ENCODE measurements around the gene P2RX7. TPM values are rescaled to one million over a fixed set of nuclear protein-coding genes. Genes with fewer than 3 reads are reported as not detected.

Gene P2RX7
- total RNA-seq, 1 donor from 2014 or later, result 0.29 TPM

DNA sequence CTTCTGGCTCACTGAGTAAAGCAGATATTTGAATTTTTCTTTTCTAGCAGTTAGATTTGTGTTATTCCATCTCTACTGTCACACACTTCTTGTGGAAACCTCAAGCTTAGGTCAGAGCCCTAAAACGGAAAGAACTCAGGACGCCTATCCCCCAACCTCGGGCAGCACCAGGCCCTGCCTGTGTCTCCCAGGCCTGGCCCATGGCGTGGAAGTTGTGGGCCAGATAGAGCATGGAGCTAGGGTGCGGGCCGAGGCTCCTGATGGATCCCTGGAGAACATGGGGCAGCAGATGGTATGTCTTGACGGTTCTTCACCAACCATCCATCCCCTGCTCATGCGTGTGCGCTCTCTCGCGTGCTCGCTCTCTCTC is 97.8 kb downstream of the P2RX7 start:
- TF ChIP-seq, protein P1, sequence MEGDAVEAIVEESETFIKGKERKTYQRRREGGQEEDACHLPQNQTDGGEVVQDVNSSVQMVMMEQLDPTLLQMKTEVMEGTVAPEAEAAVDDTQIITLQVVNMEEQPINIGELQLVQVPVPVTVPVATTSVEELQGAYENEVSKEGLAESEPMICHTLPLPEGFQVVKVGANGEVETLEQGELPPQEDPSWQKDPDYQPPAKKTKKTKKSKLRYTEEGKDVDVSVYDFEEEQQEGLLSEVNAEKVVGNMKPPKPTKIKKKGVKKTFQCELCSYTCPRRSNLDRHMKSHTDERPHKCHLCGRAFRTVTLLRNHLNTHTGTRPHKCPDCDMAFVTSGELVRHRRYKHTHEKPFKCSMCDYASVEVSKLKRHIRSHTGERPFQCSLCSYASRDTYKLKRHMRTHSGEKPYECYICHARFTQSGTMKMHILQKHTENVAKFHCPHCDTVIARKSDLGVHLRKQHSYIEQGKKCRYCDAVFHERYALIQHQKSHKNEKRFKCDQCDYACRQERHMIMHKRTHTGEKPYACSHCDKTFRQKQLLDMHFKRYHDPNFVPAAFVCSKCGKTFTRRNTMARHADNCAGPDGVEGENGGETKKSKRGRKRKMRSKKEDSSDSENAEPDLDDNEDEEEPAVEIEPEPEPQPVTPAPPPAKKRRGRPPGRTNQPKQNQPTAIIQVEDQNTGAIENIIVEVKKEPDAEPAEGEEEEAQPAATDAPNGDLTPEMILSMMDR (IDR thresholded peaks at IDR 0.05; ENCODE audit: insufficient read depth, low read length, poor library complexity, severe bottlenecking), result no peak
- no peaks in the 10 kb centered on the region for H3K36me3 ChIP-seq (ENCODE audit: control insufficient read depth, insufficient read depth, low read length)
- DNase-seq (ENCODE audit: low read depth), result no peak
- H3K27me3 ChIP-seq (ENCODE audit: control insufficient read depth, insufficient read depth, low read length), result no peaks in the 10 kb centered on the region
- no peak overlapping the region for H3K4me3 ChIP-seq (ENCODE audit: low read depth, low read length)

DNA sequence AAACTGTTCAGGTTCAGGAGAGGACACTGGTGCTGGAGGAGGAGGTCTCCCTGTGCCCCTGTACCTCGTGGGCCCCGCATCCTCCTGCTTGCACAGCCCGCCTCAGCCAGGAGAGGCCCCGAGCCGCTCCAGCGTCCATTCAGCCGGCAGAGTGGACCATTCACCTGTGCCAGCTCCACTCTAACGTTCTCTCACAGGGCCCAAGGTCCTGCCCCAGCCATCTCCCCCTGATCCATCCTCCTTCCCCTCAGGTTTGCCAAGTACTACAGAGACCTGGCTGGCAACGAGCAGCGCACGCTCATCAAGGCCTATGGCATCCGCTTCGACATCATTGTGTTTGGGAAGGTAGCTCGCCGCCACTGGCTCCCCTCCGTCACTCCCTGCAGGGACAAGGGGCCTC is 99.5 kb downstream of the P2RX7 start:
- H3K27me3 ChIP-seq (ENCODE audit: control insufficient read depth, insufficient read depth, low read length), result no peaks in the 10 kb centered on the region
- no peak for DNase-seq (ENCODE audit: low read depth)
- no peaks in the 10 kb centered on the region for H3K36me3 ChIP-seq (ENCODE audit: control insufficient read depth, insufficient read depth, low read length)
- H3K4me3 ChIP-seq (ENCODE audit: low read depth, low read length), result no peak overlapping the region
- TF ChIP-seq, protein P1 (IDR thresholded peaks at IDR 0.05; ENCODE audit: insufficient read depth, low read length, poor library complexity, severe bottlenecking), result no peak

DNA sequence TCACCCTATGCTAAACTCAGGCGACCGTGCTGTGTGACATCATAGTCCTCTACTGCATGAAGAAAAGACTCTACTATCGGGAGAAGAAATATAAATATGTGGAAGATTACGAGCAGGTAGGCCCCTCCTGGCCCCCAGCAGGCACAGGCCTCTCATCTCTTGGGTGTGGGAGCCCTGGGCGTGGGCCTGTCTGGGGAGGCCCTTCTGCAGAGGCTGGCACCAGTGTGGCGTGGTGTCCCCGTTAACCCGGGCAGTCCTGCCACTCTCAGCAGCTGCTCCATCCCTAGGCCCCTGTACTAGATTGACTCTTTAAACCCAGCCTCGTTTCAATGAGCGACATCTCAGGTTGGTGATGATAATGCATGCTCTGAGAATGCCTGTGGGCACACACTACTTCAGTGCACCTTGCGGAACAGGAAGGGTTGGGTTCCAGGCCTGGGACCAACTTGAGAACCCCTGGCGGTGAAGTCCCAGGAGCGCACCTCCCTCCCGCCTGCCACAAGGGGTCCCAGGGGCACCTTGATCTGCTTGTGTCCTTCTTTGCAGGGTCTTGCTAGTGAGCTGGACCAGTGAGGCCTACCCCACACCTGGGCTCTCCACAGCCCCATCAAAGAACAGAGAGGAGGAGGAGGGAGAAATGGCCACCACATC is 100.4 kb downstream of the P2RX7 start:
- Histone ChIP-seq H3K27me3 (ENCODE audit: control insufficient read depth, insufficient read depth, low read length) (no peaks in the 10 kb centered on the region), H3K4me3 (ENCODE audit: low read depth, low read length) (no peak overlapping the region), H3K36me3 (ENCODE audit: control insufficient read depth, insufficient read depth, low read length) (peaks cover 2% of the 10 kb centered on the region)
- no peak for DNase-seq (ENCODE audit: low read depth)
- TF ChIP-seq, protein P1 (IDR thresholded peaks at IDR 0.05; ENCODE audit: insufficient read depth, low read length, poor library complexity, severe bottlenecking), result no peak

DNA sequence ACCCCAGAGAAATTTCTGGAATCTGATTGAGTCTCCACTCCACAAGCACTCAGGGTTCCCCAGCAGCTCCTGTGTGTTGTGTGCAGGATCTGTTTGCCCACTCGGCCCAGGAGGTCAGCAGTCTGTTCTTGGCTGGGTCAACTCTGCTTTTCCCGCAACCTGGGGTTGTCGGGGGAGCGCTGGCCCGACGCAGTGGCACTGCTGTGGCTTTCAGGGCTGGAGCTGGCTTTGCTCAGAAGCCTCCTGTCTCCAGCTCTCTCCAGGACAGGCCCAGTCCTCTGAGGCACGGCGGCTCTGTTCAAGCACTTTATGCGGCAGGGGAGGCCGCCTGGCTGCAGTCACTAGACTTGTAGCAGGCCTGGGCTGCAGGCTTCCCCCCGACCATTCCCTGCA is 100.9 kb downstream of the P2RX7 start:
- Histone ChIP-seq H3K4me3 (ENCODE audit: low read depth, low read length) (no peak overlapping the region), H3K36me3 (ENCODE audit: control insufficient read depth, insufficient read depth, low read length) (peaks cover 2% of the 10 kb centered on the region), H3K27me3 (ENCODE audit: control insufficient read depth, insufficient read depth, low read length) (no peaks in the 10 kb centered on the region)
- TF ChIP-seq, protein P1 (IDR thresholded peaks at IDR 0.05; ENCODE audit: insufficient read depth, low read length, poor library complexity, severe bottlenecking), result no peak
- DNase-seq (ENCODE audit: low read depth), result no peak

DNA sequence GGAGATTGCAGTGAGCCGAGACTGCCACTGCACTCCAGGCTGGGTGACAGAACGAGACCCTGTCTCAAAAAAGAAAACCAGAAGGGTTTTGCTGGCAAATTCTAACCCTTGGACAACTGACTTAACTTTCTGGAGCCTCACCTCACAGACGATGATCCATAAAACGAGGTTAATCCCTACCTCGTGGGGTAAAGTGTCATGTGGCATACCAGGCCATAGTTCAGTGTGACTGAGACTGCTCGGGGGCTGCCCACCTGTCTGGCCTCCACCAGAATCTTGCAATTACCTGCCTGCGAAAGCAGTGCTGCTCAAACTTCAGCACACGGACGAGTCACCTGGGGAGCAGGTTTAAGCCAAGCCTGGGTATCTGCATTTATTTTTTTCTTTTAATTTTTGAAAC is 104.1 kb downstream of the P2RX7 start:
- no peak for DNase-seq (ENCODE audit: low read depth)
- no peaks in the 10 kb centered on the region for H3K27me3 ChIP-seq (ENCODE audit: control insufficient read depth, insufficient read depth, low read length)
- TF ChIP-seq, protein P1 (IDR thresholded peaks at IDR 0.05; ENCODE audit: insufficient read depth, low read length, poor library complexity, severe bottlenecking), result no peak
- peaks cover 2% of the 10 kb centered on the region for H3K36me3 ChIP-seq (ENCODE audit: control insufficient read depth, insufficient read depth, low read length)
- H3K4me3 ChIP-seq (ENCODE audit: low read depth, low read length), result no peak overlapping the region

DNA sequence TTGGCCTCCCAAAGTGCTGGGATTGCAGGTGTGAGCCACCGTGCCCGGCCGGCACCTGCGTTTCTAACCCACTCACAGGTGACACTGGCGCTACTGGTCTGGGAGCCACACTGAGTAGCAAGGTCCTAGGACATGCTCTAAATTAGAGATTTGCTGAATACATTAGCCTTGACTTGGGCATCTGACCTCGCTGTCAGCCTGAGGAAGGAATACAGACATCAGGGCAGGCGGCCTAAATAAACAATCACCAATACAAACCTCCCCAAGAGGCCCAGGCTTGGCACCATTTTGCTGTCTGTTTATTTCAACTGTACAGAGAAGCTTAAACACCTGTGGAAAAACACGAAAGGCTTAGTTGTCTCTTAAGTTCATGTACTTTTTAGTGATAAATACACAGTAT is 104.7 kb downstream of the P2RX7 start:
- Histone ChIP-seq H3K27me3 (ENCODE audit: control insufficient read depth, insufficient read depth, low read length) (no peaks in the 10 kb centered on the region), H3K36me3 (ENCODE audit: control insufficient read depth, insufficient read depth, low read length) (peaks cover 2% of the 10 kb centered on the region), H3K4me3 (ENCODE audit: low read depth, low read length) (no peak overlapping the region)
- no peak for DNase-seq (ENCODE audit: low read depth)
- TF ChIP-seq, protein P1 (IDR thresholded peaks at IDR 0.05; ENCODE audit: insufficient read depth, low read length, poor library complexity, severe bottlenecking), result no peak
